CD4-positive, alpha-beta T cell treated with Interleukin-21 for 1 hour (primary cell): ENCODE results near the gene ABCB8.
A peak's percentile ranks its signal among the peaks of the same experiment; 100 is the strongest.
"Not testable (repeated sequence)": the region's sequence is repeated elsewhere in the genome, so short reads cannot be mapped to it uniquely, and the experiment has no call there.

Experiments
- DNase-seq: peaks from one replicate; pipeline ENCODE4 v3.0.0-alpha.2; 2020

The ABCB8 gene

GRCh38 chr7:151015967-151016366, 12.3 kb upstream of the ABCB8 start:
- no peak for DNase-seq

- DNase-seq, result no peak
These were observed 11.7 kb upstream of the ABCB8 start for GRCh38 chr7:151016505-151016904.

- no peak for DNase-seq
These were observed 11.3 kb upstream of the ABCB8 start for GRCh38 chr7:151016942-151017341.

GRCh38 chr7:151017370-151017952, 10.8 kb upstream of the ABCB8 start:
- DNase-seq, result no peak

- DNase-seq, result peak; percentile 83
These were observed 10.3 kb upstream of the ABCB8 start for GRCh38 chr7:151017953-151018420.

GRCh38 chr7:151018421-151019129, 9.7 kb upstream of the ABCB8 start:
- DNase-seq, result peak; percentile 44

- DNase-seq, result no peak
These were observed 9.2 kb upstream of the ABCB8 start for GRCh38 chr7:151019130-151019447.

GRCh38 chr7:151020231-151020630, 8.0 kb upstream of the ABCB8 start:
- DNase-seq, result no peak

- no peak for DNase-seq
These were observed 5.0 kb upstream of the ABCB8 start for GRCh38 chr7:151023232-151023631.

GRCh38 chr7:151024435-151025056, 3.7 kb upstream of the ABCB8 start, which contains the start of gene ATG9B:
ATG9B (minus strand) TSS chr7:151024494; CDS start chr7:151024423, 71 bp downstream.
- DNase-seq, result no peak

- DNase-seq, result no peak
These were observed 2.2 kb upstream of the ABCB8 start for GRCh38 chr7:151025924-151026671.

- DNase-seq, result not testable (repeated sequence)
These were observed 1.2 kb upstream of the ABCB8 start for GRCh38 chr7:151026771-151027727.

- not testable (repeated sequence) for DNase-seq
These were observed 521 bp upstream of the ABCB8 start for GRCh38 chr7:151027728-151028130.

GRCh38 chr7:151028948-151029501, 775 bp downstream of the ABCB8 start:
- no peak for DNase-seq

GRCh38 chr7:151031011-151031410, 2.8 kb downstream of the ABCB8 start:
- no peak for DNase-seq

- no peak for DNase-seq
These were observed 5.0 kb downstream of the ABCB8 start for GRCh38 chr7:151032936-151033863.

- no peak for DNase-seq
These were observed 5.6 kb downstream of the ABCB8 start for GRCh38 chr7:151033864-151034249.

GRCh38 chr7:151034312-151035025, 6.2 kb downstream of the ABCB8 start:
- DNase-seq, result no peak

GRCh38 chr7:151035026-151035717, 6.9 kb downstream of the ABCB8 start:
- DNase-seq, result no peak
